T-helper 1 cell (primary cell): ENCODE results near the gene TMCC2.
A peak's percentile ranks its signal among the peaks of the same experiment; 100 is the strongest.
"Not testable (repeated sequence)": the region's sequence is repeated elsewhere in the genome, so short reads cannot be mapped to it uniquely, and the experiment has no call there.

ENCODE experiments used
- DNase-seq, 5 donors: peaks; one replicate each; pipeline ENCODE4 v3.0.0-alpha.2; 2012 to 2020

Gene TMCC2

DNA sequence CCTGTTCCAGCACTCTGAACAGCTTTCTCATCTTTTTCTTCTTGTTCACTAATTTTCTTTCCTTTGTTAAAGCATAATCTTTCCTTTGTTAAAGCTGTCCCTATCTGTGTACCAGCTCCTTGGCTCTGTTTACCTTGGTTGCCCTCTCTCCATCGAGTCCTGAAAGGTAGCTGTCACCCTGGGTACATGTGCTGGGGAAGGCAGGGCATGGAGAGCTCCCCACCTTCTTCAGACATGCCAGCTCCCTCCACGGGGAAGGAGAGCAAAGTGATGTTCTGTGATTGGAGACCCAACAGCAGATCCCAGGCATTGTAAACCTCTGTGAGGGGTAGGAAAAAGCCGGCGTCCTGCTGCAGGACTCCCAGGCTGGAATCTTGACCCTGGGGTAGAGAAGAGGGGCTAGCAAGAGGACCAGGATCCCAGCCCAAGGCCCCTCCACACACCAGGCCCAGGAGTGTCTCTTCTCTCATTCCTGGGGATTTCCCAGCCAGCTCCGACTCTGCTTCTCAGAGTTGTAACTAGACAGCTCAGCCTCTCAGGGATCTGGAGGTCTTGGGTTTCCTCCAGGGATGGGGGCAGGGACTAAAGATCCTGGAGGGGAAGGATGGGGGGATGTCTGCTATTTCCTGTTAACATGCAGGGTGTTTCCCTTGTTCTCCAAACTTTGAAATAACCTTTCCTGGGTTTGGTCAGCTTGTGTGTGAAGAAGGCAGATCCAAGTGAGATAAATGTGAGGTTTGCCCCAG lies 34.4 kb downstream of the TMCC2 start:
- no peak for DNase-seq

DNA sequence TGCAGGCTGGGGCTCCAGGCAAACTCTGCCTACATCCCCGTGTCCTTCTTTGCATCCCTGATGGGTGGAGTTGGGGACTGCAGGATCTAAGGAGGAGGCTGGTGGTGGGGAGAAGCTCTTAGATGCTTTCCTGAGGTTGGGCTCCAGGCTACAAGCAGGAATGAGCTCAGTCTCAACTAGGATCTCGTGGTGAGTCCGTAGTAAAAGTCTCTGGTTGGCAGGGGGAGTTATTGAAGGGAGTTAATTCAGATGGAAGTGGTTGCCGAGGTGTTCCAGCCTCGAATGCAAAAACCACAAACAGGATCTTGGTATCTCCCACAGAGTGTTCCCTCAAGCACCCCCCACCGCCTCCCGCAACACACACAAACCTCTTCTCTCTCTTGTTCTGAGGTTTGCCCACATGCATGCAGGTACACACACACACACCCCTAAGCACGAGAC lies 35.0 kb downstream of the TMCC2 start:
- DNase-seq: no peak

DNA sequence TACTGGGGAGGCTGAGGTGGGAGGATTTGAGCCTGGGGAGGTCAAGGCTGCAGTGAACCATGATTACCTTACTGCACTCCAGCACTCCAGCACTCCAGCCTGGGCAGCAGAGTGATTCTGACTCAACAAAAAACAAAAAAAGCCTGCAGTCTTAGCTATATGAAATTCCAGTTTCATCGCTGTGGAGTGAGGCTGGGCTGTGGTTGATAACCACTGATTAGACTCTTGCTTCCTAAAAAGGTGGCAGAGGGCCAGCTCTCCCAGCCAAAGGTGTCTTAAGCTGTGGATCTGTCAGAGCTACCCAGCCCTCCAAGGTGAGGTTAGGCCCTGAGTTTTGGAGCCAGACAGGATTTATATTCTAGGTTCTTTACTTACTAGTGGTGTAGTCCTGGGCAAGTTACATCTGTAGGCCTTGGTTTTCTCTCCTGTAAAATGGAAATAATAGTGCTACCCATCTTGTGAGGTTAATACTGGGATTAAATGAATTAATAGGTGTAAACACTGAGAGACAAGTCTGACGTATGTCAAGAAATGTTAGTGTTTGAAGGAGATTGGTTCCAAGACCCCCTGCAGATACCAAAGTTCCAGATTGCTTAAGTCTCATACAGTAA lies 35.9 kb downstream of the TMCC2 start:
- DNase-seq: no peak

DNA sequence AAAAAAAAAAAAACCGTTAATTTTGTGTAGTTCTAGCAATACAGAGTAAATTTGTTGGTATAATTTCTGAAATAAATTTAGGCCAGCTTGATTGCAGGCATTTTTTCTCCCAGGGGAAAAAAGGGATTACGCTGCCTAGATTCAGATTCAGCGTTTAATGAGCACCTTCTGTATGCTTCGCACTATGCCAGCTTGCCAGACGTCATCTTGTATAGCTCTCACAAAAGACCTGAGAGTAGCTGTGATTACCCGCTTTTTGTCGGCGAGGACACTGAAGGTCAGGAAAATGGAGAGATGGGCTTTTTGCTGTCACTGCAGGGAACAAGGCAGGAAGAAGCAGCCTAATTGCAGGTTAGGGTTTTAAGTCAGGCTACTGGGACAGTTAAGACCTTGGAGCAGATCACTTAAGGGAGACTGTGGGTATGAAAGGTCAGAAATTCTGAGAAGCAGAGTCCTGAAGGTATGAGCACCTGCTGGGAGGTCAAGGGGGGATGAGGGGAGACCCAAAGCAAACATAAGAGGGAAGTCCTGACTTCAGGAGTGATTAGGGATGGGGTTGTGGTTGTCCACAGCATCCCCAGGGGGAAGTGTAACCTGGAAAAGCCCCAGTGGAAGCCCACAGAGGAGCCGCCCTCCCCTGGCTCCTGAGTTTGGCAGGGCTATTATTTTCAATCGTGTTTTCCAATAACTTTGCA lies 39.0 kb downstream of the TMCC2 start:
- DNase-seq: no peak

DNA sequence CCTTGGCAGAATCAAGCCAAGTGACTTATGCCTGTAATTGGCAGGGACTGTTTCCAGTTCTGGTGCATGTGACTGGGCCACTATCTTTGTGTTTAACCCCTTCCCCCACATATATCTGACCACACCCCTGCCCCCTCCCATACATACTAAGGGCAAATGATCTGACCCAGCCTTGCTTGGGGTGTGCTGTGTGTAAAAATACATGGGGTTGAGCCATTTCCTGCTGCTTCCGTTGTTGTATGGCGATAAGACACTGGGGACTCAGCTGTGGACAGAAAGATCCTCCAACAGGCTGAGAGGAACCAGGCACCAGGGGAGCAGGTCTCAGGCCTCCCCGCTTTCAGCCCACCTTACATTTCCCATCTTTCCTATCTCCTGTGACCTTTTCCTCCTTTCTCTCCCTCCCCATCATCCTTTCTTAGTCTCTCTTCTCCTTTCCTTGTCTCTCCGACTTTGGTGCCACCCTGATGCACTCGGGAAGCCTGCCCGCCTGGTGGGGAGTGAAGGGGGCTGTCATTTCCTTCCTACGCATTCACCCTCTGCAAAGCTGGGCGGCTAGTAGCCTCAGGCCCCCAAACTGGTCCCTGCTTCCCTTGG lies 39.7 kb downstream of the TMCC2 start:
- no peak for DNase-seq

DNA sequence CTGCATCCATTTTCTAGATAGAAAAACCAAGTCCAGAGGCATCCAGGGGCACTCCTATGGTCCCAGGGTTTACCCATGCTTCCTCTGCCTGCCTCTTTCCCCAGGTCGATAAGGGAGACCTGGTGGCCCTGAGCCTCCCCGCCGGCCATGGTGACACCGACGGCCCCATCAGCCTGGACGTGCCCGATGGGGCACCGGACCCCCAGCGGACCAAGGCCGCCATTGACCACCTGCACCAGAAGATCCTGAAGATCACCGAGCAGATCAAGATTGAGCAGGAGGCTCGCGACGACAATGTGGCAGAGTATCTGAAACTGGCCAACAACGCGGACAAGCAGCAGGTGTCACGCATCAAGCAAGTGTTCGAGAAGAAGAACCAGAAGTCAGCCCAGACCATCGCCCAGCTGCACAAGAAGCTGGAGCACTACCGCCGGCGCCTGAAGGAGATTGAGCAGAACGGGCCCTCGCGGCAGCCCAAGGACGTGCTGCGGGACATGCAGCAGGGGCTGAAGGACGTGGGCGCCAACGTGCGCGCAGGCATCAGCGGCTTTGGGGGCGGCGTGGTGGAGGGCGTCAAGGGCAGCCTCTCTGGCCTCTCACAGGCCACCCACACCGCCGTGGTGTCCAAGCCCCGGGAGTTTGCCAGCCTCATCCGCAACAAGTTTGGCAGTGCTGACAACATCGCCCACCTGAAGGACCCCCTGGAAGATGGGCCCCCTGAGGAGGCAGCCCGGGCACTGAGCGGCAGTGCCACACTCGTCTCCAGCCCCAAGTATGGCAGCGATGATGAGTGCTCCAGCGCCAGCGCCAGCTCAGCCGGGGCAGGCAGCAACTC lies 41.3 kb downstream of the TMCC2 start:
- DNase-seq: no peak

DNA sequence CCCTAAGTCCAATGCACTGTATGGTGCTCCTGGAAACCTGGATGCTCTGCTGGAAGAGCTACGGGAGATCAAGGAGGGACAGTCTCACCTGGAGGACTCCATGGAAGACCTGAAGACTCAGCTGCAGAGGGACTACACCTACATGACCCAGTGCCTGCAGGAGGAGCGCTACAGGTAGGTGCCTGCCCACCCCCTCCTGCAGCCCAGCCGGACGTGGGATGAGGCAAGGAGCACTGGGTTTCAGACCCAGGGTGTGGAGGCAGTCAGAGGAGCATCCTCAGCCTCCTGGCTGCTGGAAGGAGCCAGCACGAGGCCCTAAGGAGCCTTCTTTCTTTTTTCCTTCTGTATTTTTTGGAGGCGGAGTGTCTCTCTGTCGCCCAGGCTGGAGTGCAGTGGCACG lies 42.0 kb downstream of the TMCC2 start:
- no peak for DNase-seq

DNA sequence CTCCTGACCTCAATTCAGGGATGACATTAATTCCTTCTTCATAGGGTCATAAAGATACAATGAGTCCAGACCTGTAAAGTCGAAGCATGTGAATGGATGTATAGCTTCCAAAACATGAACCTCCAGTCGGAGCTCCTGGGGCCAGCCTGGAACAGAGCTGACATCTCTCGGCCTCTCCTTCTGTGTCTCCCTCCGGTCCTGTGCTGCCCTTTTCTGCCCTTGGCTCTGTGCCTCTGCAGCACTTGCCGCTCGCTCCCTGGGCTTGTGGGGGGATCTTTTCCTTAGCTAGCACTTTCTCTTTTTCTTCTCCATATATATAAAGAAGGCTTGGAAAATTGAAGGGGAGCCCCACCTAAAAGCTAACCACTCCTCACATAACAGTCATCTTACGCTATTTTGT lies 42.5 kb downstream of the TMCC2 start:
- DNase-seq: no peak

DNA sequence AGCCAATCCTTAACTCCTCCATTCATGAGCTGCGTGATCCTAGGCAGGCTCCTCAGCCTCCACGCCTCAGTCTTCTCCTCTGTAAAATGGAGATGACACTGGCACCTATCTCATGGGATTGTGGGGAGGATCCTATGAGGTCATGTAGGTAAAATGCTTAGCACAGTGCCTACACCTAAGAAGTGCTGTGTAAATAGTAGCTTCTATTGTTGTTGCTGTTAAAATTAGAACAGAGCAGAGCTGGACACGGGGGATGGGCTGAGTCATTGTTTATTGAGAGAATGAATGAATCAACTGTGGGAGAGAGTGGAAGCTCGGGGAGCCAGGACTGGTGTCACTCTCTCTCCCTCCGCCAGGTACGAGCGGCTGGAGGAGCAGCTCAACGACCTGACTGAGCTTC lies 43.0 kb downstream of the TMCC2 start:
- no peak for DNase-seq

DNA sequence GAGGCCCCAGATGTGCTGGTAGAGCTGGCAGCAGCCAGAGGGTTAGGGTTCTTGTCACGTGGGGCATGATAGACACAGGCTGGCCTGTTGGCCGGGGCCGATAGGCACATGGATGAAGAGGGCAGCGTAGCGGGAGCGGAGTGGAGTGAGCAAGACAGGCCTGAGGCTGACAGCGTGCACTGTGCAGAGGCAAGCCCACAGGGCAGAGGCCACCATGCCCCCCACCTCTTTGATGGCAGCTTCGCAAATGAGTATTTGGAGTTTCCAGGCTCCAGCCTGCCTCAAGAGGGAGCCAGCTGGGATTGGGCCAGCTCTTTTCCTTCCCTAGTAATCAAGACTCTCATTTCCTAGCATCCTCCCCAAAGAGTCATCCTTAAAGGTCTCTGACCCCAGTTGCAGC lies 43.5 kb downstream of the TMCC2 start:
- no peak for DNase-seq

DNA sequence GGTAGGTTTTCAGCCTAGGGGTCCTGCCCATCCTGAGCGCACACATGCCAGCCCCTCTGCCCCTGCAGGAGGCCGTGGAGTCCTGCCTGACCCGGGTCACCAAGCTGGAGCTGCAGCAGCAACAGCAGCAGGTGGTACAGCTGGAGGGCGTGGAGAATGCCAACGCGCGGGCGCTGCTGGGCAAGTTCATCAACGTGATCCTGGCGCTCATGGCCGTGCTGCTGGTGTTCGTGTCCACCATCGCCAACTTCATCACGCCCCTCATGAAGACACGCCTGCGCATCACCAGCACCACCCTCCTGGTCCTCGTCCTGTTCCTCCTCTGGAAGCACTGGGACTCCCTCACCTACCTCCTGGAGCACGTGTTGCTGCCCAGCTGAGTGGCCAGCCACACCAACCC lies 44.0 kb downstream of the TMCC2 start:
- no peak for DNase-seq

DNA sequence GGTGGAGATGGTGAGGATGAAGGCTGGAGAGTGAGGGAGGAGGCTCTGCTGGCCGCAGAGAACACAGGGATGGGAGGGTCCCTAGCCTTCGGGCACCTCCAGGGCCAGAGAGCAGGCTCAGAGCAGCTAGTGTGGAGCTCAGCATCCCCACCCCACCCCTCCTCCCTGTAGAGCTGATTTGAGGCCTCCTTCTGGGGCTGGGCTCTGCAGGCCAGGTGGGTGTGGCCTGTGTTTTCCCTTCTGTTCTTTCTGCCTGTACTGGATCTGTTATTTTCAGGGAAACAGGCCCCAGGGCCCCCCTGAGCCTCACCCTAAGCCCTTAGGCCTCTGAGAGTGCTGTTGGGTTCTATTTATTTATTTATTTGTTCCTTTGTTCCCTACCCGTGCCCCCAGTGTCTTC lies 44.8 kb downstream of the TMCC2 start:
- no peak for DNase-seq

DNA sequence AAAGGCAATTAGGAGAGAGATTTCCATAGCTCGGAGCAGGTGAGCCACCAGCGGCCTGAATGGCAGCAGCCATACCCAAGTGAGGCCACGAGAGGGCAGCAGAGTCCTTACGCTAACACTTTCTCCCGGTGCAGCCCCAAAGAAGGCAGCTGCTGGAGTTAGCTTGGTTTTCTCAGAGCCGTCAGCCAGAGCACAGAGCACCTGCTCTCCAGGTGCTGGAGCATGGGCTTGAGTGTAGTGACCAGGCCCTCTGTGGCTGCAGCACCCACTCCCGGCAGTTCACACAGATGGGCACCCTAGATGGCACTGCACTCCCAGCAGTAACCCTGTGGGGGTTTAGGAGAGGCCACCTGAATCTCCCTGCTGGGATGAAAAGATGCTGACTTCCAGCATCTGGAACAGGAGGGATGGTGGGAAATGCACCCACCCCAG lies 45.8 kb downstream of the TMCC2 start:
- DNase-seq: peak; percentile 62 to 82 (median 75)

DNA sequence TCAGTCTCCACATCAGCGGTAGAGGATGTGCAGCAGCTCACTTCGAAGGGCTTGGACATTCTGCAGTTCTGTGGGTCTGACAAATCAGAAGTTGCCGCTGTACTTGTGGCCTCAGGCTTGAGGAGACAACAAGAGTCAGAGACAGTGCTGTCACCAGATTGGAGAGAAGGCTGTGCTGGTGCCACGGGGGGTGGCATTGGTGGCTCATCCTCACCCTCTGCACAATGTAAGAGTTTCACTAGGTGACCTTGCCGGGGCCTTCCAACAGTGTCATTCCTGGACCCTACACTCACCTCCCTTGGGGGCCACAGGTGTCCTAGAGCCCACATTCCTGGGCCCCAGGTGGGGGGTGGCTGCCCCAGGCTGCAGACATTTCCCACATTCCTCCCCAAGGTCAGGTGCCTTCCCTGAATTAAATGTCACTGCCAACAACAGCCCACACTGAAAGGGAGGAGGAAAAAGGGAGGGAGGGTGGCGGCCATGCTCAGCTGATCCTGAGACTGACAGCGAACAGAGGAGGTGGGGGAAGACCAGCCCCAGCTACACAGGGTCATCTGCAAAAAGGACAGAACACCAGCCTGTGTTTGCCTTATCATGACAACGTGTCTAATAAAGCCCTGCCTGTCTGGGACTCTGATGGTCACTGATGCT lies 46.4 kb downstream of the TMCC2 start:
- DNase-seq: no peak

DNA sequence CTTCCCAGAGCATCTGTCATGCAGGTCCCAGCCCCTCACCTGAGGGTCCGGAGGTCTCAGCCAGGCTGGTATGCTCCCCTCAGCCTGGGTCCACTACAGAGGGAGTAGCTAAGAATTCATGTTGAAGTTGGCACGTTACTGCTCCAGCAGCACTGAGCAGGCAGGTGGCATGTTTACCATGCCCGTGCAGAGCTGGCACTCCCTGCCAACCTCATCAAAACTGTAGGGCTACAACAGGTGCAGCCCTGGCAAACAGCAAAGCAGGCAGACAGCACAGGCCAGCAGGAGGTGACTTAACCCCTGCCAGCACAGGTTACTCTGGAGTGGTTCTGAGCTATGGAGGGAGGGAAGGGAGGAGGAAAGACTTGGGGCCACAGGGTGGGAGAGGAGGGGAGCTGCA lies 47.4 kb downstream of the TMCC2 start:
- peak in 2 of 5 donors; percentile 20 to 29 for DNase-seq

DNA sequence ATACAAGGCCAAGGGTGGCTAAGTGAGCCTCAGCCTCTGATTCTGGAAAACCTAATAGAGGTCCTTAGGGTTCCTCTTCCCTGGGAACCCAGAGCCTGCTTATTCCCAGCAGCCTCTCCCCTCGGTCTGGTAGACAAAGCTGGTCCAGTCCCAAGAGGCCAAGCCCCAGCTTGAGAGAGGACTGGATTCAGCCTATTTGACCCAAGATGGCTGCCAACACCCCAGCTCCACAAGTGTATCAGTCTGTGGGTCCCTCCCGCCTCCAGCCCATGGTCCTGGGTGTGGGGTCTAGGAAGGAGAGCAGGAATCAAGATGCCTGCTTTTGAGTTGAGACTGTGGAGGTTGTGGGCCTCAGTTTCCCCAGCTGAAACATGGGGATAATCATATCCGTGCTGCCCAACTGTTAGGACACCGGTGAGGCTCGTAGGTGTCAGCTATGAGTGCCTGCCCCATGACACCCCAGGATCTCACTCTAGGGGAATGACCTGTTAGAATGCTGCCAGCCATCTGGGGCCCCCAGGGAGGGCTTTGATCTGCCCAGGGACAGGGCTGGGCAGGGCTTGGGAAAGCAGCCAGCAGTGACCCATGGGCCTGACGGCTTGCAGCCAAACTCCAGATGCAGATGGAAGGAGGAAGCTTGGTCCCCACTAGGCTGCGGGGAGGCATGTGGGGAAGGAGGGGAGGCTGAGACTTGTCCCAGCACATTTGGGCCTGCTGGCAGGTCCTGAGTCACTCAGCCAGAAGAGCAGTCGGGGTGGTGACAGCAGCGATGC lies 48.4 kb downstream of the TMCC2 start:
- no peak for DNase-seq

DNA sequence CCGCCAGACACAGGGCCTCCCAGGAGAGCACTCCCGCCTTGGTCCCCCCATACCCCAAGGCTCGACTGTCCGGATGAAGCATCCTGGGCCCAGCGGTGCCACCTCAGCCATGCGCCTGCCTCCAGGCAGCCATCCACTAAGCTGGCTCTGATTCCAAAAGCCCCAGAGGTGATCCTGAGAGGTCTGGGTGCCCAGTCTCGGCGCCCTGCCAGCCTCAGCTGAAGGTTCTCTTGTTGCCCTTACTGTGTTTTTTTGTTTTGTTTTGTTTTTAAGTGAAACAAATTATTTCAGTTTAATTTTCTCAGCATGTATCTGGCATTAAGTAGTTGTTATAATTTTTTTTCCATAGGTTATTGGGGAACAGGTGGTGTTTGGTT lies 48.9 kb downstream of the TMCC2 start:
- DNase-seq: no peak

DNA sequence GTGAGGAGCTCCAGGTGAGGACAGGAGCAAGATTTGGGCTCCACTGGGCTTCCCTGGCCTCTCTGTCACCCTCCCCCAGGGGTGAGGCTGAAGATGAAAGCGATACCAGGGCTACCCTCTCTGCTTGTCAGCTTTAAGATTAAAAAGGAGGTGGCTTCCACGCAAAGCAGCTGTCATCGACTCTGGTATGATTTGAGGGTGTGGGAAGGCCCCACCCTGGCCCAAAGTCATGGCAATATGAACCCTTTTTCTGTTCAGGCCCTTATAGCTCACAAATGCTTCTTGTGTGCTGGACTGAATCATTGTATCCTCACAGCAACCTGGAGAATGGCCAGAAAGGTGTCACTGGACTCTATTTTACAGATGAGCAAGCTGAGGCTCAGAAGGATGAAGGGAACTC lies 52.2 kb downstream of the TMCC2 start:
- peak in 1 of 5 donors; percentile 49 for DNase-seq

DNA sequence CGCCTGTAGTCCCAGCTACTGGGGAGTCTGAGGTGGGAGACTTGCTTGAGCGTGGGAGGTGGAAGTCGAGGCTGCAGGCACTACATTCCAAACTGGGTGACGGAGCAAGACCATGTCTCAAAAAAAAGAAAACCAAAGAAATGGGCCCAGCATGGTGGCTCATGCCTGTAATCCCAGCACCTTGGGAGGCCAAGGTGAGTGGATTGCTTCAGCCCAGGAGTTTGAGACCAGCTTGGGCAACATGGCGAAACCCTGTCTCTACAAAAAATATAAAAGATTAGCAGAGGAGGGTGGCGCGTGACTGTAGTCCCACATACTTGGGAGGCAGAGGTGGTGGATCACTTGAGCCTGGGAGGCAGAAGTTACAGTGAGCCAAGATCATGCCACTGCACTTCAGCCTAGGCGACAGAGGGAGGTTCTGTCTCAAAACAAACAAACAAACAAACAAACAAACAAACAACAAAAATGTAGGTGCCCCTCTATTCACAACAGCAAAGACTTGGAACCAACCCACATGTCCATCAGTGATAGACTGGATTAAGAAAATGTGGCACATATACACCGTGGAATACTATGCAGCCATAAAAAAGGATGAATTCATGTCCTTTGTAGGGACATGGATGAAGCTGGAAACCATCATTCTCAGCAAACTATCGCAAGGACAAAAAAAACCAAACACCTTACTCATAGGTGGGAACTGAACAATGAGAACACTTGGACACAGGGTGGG lies 53.1 kb downstream of the TMCC2 start:
- not testable (repeated sequence) for DNase-seq

DNA sequence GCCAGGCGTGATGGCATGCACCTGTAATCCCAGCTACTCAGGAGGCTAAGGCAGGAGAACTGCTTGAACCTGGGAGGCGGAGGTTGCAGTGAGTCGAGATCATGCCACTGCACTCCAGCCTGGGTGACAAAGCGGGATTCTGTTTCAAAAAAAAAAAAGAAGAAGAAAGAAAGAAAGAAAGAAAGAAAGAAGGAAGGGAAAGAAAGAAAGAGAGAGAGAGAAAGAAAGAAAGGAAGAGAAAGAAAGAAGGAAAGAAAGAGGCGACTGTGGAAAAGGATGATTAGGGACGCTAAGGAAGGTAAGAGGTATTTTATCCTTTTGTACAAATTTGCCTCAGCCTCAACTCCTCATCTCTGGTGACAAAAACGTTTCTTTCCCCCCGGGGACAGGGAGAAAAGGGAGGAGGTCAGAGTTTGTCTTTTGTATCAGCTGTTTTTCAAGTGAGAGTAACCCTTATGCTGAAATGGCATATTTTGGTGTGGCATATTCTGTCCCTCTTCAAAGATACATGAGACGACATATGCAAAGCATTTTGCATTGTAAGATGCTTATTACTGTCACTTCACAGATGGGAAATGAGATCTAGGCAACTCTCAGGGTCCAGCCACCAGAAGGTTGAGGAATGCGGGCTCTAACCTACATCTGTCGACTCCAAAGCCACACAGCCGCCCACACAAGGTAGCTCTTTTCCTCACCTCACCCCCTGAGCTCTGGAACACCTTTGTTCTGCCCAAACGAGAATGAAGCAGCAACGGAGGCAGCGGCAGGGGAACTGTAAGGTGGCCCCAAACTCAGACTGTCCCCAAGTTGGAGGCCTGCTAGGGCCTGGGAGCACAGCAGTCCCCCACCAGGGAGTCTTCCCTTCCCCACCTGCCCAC lies 55.8 kb downstream of the TMCC2 start:
- no peak for DNase-seq
